Activated CD4-positive, CD25-positive, alpha-beta regulatory T cell treated with anti-CD3 and anti-CD28 coated beads, Interleukin-2, amount 50 U/mL, for 72 hours (primary cell): ENCODE measurements around the gene EFHB.
"Not testable (repeated sequence)": the region's sequence is repeated elsewhere in the genome, so short reads cannot be mapped to it uniquely, and the experiment has no call there.

Experiments
- DNase-seq: peaks from one replicate; pipeline ENCODE4 v3.0.0; 2021

The EFHB gene

GRCh38 chr3:19931180-19931692, 2.8 kb downstream of the EFHB start:
- DNase-seq = no peak

GRCh38 chr3:19920401-19921080, 13.5 kb downstream of the EFHB start:
- DNase-seq = no peak

GRCh38 chr3:19917167-19917566, 16.9 kb downstream of the EFHB start:
- no peak for DNase-seq

- no peak for DNase-seq
These were observed 22.6 kb downstream of the EFHB start for GRCh38 chr3:19911452-19911851.

- no peak for DNase-seq
These were observed 26.5 kb downstream of the EFHB start for GRCh38 chr3:19907523-19907922.

GRCh38 chr3:19903649-19904048, 30.4 kb downstream of the EFHB start:
- no peak for DNase-seq

GRCh38 chr3:19901918-19902317, 32.1 kb downstream of the EFHB start:
- DNase-seq = no peak

- no peak for DNase-seq
These were observed 32.7 kb downstream of the EFHB start for GRCh38 chr3:19901337-19901736.

GRCh38 chr3:19899833-19900232, 34.2 kb downstream of the EFHB start:
- DNase-seq = not testable (repeated sequence)

- no peak for DNase-seq
These were observed 34.8 kb downstream of the EFHB start for GRCh38 chr3:19899264-19899663.

GRCh38 chr3:19898721-19899120, 35.3 kb downstream of the EFHB start:
- no peak for DNase-seq

- no peak for DNase-seq
These were observed 42.3 kb downstream of the EFHB start for GRCh38 chr3:19891740-19892139.

GRCh38 chr3:19888428-19889152, 45.4 kb downstream of the EFHB start:
- DNase-seq = no peak

- not testable (repeated sequence) for DNase-seq
These were observed 46.9 kb downstream of the EFHB start for GRCh38 chr3:19887122-19887521.

- DNase-seq = no peak
These were observed 47.6 kb downstream of the EFHB start for GRCh38 chr3:19886404-19886803.

- DNase-seq = no peak
These were observed 48.5 kb downstream of the EFHB start for GRCh38 chr3:19885468-19885867.

- no peak for DNase-seq
These were observed 52.2 kb downstream of the EFHB start for GRCh38 chr3:19881852-19882251.

- no peak for DNase-seq
These were observed 53.0 kb downstream of the EFHB start for GRCh38 chr3:19881036-19881435.

- no peak for DNase-seq
These were observed 56.4 kb downstream of the EFHB start for GRCh38 chr3:19877656-19878055.

- DNase-seq = no peak
These were observed 67.2 kb downstream of the EFHB start for GRCh38 chr3:19866751-19867347.

- not testable (repeated sequence) for DNase-seq
These were observed 78.7 kb downstream of the EFHB start for GRCh38 chr3:19855318-19855717.

- not testable (repeated sequence) for DNase-seq
These were observed 87.4 kb downstream of the EFHB start for GRCh38 chr3:19846609-19847008.
